ENCODE data around the gene PPP2R2C. TPM values are rescaled to one million over a fixed set of nuclear protein-coding genes. Genes with fewer than 3 reads are reported as not detected.

Gene PPP2R2C
- total and polyA plus RNA-seq, 9 of the 15 experiments (the other 6 are each of a cell fraction or from before 2014, with no cell fraction given): 0.04 to 0.06 TPM; not detected in 7

DNA sequence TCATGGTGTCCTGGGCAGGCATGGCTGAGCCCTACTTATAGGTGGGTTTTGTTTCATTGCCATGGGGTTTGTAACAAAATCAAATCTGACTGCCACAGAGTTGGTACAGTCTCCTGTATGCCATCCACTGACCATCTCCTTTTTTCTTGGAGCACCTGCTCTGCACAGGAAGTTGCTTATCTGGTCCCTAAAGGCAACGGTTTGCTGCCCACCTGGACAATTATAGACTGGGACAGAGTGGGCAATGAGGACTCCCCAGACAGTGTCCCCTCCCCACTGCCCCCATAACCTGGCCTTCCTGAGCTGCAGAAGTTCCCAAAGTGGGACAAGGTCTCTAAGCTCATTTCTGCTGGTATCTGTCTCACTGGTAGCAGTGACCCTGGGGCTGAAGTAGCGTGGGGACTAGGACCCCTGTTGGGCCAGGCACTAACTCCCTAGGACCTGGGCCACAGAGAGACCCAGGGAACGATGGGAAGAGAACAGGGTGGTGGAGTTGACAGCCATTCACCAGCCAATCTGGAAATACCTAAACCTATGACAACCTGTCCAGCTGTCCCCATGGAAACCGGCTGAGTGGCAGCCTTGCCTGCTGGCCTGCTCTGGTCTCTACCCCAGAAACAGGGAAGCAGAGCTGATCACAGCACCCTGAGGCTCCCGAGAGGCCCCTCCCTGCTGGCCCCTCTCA lies 138.1 kb downstream of the PPP2R2C start:
- intact Hi-C loops (cut with micrococcal nuclease) (loop anchor here (5.0 kb wide), 1 partner anchor 213 kb away; no protein-coding TSS in a partner anchor), in situ Hi-C loops (cut with MboI) (no loop called here)
- FAIRE-seq (no peak), ATAC-seq (no peak), DNase-seq (ENCODE audit: extremely low read depth in 1 of 4, low spot score in 3 of 4) (no peak)
- ChIA-PET CTCF (ENCODE audit: low intra/inter-chr PET ratio) (no interaction called here), POLR2A (no interaction called here)
- H2AFZ ChIP-seq (ENCODE audit: low read depth, low read length): no peak overlapping the region
- TF ChIP-seq CBFA2T2 (conservative IDR thresholded peaks at IDR 0.05): no peak
- TF ChIP-seq, protein P1, sequence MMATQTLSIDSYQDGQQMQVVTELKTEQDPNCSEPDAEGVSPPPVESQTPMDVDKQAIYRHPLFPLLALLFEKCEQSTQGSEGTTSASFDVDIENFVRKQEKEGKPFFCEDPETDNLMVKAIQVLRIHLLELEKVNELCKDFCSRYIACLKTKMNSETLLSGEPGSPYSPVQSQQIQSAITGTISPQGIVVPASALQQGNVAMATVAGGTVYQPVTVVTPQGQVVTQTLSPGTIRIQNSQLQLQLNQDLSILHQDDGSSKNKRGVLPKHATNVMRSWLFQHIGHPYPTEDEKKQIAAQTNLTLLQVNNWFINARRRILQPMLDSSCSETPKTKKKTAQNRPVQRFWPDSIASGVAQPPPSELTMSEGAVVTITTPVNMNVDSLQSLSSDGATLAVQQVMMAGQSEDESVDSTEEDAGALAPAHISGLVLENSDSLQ (IDR thresholded peaks at IDR 0.05): peak; percentile 54; the same call in 1 of the 2 replicates
- H3K4me2 ChIP-seq (ENCODE audit: insufficient read depth, low read length): no peak overlapping the region
- H3K36me3 ChIP-seq (ENCODE audit: control insufficient read depth, insufficient read depth, low read length): no peaks in the 10 kb centered on the region
- H3K4me3 ChIP-seq: no peak overlapping the region
- H3K79me2 ChIP-seq (ENCODE audit: control insufficient read depth, insufficient read depth, low read length): no peaks in the 10 kb centered on the region
- 4% methylated on average over 4 of the region's 5 CpGs for WGBS (ENCODE audit: insufficient coverage, low coverage, missing lambda C conversion rate)
- no peak overlapping the region for H3K9ac ChIP-seq (ENCODE audit: insufficient read depth in 1 of 2, low read depth in 2 of 2, low read length in 2 of 2)
- peaks cover 0 to 3% of the 10 kb centered on the region in 2 experiments; a peak in 2 of 5 replicates for H3K27me3 ChIP-seq (ENCODE audit: control insufficient read depth in 2 of 2, insufficient read depth in 2 of 2, low read length in 2 of 2)
- peaks cover 0 to 9% of the 10 kb centered on the region in 2 experiments; a peak in 2 of 5 replicates for H3K4me1 ChIP-seq (replicated peaks in 1 of 2; ENCODE audit: control insufficient read depth in 2 of 2, insufficient read depth in 2 of 2, low read length in 2 of 2)
- H4K20me1 ChIP-seq (replicated peaks; ENCODE audit: control insufficient read depth, insufficient read depth, low read length): peaks cover 3% of the 10 kb centered on the region; the same call in 1 of the 2 replicates
- no TSS peak for BruUV-seq (replicated peaks)
- H3K27ac ChIP-seq (ENCODE audit: extremely low read depth, low read depth, low read length): no peak overlapping the region
- H3K9me1 ChIP-seq (ENCODE audit: control insufficient read depth, insufficient read depth, low read length): no peaks in the 10 kb centered on the region
- H3K9me3 ChIP-seq (replicated peaks; ENCODE audit: control insufficient read depth, insufficient read depth, low read depth, low read length): no peaks in the 10 kb centered on the region
